AG04450 (cell line): ENCODE data around the gene SPTBN4. TPM values are rescaled to one million over a fixed set of nuclear protein-coding genes. Genes with fewer than 3 reads are reported as not detected.

ENCODE experiments used
- CTCF ChIA-PET: fragments of 300-600, 350-600 bp; formaldehyde crosslinking; extraction: SDS; loops from one replicate; lab custom pipeline; 2022; ENCODE audit warnings: antibody characterized with exemption, inconsistent platforms; lab: Charles Lee
- POLR2A ChIA-PET: fragments of 350-600 bp; formaldehyde crosslinking; extraction: SDS; loops from one replicate; lab custom pipeline; 2021; ENCODE audit warnings: antibody characterized with exemption, inconsistent platforms; lab: Yijun Ruan, JAX
- DNase-seq: peaks from one replicate; pipeline ENCODE4 v3.0.0-alpha.2; 2011; ENCODE audit warnings: low read depth, low spot score
- H3K27ac ChIP-seq: one replicate; pipeline ENCODE4 v1.5.1; 2012; ENCODE audit warnings: low read depth, low read length, control low read depth
- H3K27me3 ChIP-seq: one replicate; pipeline ENCODE4 v1.6.0; 2012; ENCODE audit warnings: low read length; ENCODE audit not compliant: control insufficient read depth, insufficient read depth
- H3K4me3 ChIP-seq: 2 replicates; pipeline ENCODE4 v1.5.1; 2011; ENCODE audit warnings: mild to moderate bottlenecking, low read depth, low read length, control low read depth
- H3K9me3 ChIP-seq: 2 replicates; pipeline ENCODE4 v1.5.1; 2012; ENCODE audit warnings: low read length; ENCODE audit not compliant: control insufficient read depth, insufficient read depth
- CTCF ChIP-seq: IDR thresholded peaks from 2 replicates; pipeline ENCODE4 v1.5.1; 2011; ENCODE audit warnings: low read depth, low read length, control low read depth, inconsistent platforms
- polyA plus RNA-seq: library from polyadenylated mRNA; depleted of rRNA; stranded (reverse); fragments of >200 nt; gene quantifications from 2 replicates; pipeline ENCODE4 v1.2.3, GENCODE V29; 2011

The SPTBN4 gene
- polyA plus RNA-seq, 1 experiment = 1.3 TPM

GRCh38 chr19:40619333-40620160, 152.7 kb downstream of the SPTBN4 start:
- no peak overlapping the region for H3K27ac ChIP-seq
- ChIA-PET CTCF (interaction anchor here (0.5 to 5.4 kb wide), 5 partner anchors 12 to 155 kb away, joined by 3 to 117 read pairs (median 4); no protein-coding TSS in a partner anchor), POLR2A (no interaction called here)
- no peaks in the 10 kb centered on the region for H3K27me3 ChIP-seq
- no peak overlapping the region for H3K4me3 ChIP-seq
- H3K9me3 ChIP-seq = no peaks in the 10 kb centered on the region; the same call in 1 of the 2 replicates
- DNase-seq = no peak
- no peak for TF ChIP-seq CTCF

- ChIA-PET POLR2A (interaction anchor here (0.6 kb wide), 1 partner anchor 15 kb away, joined by 4 read pairs; no protein-coding TSS in a partner anchor), CTCF (interaction anchor here (1.6 to 5.4 kb wide), 3 partner anchors 11 to 18 kb away, joined by 4 to 117 read pairs (median 4); no protein-coding TSS in a partner anchor)
- no peaks in the 10 kb centered on the region; the same call in 1 of the 2 replicates for H3K9me3 ChIP-seq
- H3K27me3 ChIP-seq = no peaks in the 10 kb centered on the region
- no peak for DNase-seq
- no peak overlapping the region for H3K4me3 ChIP-seq
- no peak overlapping the region for H3K27ac ChIP-seq
- TF ChIP-seq CTCF = no peak
These were observed 153.3 kb downstream of the SPTBN4 start for GRCh38 chr19:40620161-40620485.

- no peaks in the 10 kb centered on the region for H3K27me3 ChIP-seq
- no peaks in the 10 kb centered on the region; the same call in 1 of the 2 replicates for H3K9me3 ChIP-seq
- no peak overlapping the region for H3K27ac ChIP-seq
- POLR2A ChIA-PET = interaction anchor here (1.0 kb wide), 1 partner anchor 25 kb away, joined by 4 read pairs; no protein-coding TSS in a partner anchor
- H3K4me3 ChIP-seq = no peak overlapping the region
- DNase-seq = no peak
- no peak for TF ChIP-seq CTCF
- CTCF ChIA-PET = interaction anchor here (1.6 to 5.4 kb wide), 2 partner anchors 10 to 14 kb away, joined by 4 to 117 read pairs; no protein-coding TSS in a partner anchor
These were observed 154.5 kb downstream of the SPTBN4 start for GRCh38 chr19:40621283-40621682.

GRCh38 chr19:40621966-40622772, 155.4 kb downstream of the SPTBN4 start:
- Histone ChIP-seq H3K27ac (no peak overlapping the region), H3K9me3 (no peaks in the 10 kb centered on the region; the same call in 1 of the 2 replicates), H3K4me3 (no peak overlapping the region), H3K27me3 (no peaks in the 10 kb centered on the region)
- ChIA-PET CTCF (interaction anchor here (5.4 kb wide), 1 partner anchor 13 kb away, joined by 117 read pairs; no protein-coding TSS in a partner anchor), POLR2A (interaction anchor here (0.6 kb wide), 1 partner anchor 24 kb away, joined by 12 read pairs; no protein-coding TSS in a partner anchor)
- no peak for DNase-seq
- no peak for TF ChIP-seq CTCF
